Measurements from ENCODE around the gene LSM3. TPM values are rescaled to one million over a fixed set of nuclear protein-coding genes. Genes with fewer than 3 reads are reported as not detected.

The LSM3 gene
- total RNA-seq, 1 donor from 2014 or later, result 24.9 TPM

DNA sequence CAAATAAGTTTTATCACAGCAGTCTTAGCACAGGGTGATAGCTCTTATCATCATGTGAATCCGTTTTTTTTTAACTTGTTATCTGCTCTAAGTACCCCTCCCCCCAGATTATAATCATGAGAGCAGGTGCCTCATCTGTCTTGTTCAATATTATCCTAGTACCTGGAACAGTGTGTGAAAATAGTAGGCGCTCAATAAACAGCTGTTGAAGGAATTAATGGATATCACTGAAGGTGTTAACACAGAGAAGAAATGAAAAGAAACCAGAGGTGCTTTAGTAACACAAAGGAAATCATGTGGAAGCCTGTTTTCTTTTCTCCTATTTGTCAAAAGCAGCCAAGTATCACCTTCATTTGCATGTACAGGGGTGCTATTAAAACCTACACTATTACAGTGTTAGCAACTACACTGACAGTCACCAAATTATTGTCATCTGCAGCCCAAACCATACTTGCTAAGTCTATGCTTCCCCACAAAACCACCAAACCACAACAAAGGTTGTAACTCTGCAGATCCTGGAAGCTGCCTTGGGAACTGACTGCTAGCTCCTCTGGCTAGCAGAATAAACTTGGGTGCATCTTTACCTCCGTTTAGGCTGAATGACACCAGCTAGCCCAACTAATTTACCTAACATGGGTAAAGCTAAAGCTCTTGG lies 3.1 kb upstream of the LSM3 start:
- TF ChIP-seq, protein P1, sequence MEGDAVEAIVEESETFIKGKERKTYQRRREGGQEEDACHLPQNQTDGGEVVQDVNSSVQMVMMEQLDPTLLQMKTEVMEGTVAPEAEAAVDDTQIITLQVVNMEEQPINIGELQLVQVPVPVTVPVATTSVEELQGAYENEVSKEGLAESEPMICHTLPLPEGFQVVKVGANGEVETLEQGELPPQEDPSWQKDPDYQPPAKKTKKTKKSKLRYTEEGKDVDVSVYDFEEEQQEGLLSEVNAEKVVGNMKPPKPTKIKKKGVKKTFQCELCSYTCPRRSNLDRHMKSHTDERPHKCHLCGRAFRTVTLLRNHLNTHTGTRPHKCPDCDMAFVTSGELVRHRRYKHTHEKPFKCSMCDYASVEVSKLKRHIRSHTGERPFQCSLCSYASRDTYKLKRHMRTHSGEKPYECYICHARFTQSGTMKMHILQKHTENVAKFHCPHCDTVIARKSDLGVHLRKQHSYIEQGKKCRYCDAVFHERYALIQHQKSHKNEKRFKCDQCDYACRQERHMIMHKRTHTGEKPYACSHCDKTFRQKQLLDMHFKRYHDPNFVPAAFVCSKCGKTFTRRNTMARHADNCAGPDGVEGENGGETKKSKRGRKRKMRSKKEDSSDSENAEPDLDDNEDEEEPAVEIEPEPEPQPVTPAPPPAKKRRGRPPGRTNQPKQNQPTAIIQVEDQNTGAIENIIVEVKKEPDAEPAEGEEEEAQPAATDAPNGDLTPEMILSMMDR (conservative IDR thresholded peaks at IDR 0.05; ENCODE audit: low read depth, low read length), result no peak
- no peak for DNase-seq (ENCODE audit: low read depth)
- no peak overlapping the region for H3K4me3 ChIP-seq (ENCODE audit: low read depth, low read length)

DNA sequence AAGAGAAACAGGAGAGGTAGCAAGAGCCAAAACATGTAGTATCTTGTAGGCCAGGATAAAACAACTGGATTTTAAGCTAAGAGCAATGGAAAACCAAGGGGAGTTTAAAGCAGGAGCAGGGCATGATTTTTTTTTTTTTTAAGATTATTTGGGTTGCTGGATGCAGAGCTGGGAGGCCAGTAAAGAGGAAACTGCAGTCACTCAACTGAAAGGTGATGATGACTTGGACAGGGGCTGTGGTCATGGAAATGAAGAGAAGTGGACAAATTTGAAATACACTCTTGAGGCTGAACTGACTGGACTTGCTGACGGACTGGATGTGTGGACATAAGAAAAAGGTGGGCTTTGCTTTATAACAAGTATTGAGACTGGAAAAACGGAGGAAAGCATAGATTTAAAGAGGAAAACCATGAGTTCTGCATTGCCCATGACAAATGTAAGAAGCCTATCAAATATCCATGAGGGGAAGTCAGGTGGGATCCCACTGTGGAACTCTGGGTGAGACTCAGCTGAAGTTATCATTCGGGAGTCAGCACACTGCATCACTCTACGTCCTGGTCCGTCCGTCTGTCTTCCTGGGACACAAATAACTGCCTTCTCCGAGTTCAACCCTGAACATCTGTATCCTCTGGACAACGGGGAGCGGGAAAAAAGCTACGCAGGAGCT lies 904 bp upstream of the LSM3 start:
- TF ChIP-seq, protein P1 (conservative IDR thresholded peaks at IDR 0.05; ENCODE audit: low read depth, low read length), result no peak
- peak overlapping the region; percentile 96 for H3K4me3 ChIP-seq (ENCODE audit: low read depth, low read length)
- no peak for DNase-seq (ENCODE audit: low read depth)

DNA sequence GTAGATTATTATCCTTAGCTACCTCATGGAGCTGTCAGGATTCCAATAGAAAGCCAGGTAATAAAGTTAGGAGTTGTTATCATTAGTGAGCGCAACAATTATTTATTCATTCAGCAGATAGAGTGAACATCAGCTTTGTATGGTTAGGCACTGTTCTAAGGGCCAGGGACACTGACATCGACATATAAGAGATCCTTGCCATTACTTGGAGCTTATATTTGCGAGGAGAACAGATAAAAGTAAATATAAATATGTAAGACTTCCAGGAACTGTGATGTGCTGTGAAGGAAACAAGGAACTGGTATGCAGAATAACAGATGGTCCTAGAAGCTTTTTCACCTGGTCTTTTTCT lies 473 bp downstream of the LSM3 start:
- no peak for DNase-seq (ENCODE audit: low read depth)
- peak overlapping the region; percentile 96 for H3K4me3 ChIP-seq (ENCODE audit: low read depth, low read length)
- TF ChIP-seq, protein P1 (conservative IDR thresholded peaks at IDR 0.05; ENCODE audit: low read depth, low read length), result no peak

DNA sequence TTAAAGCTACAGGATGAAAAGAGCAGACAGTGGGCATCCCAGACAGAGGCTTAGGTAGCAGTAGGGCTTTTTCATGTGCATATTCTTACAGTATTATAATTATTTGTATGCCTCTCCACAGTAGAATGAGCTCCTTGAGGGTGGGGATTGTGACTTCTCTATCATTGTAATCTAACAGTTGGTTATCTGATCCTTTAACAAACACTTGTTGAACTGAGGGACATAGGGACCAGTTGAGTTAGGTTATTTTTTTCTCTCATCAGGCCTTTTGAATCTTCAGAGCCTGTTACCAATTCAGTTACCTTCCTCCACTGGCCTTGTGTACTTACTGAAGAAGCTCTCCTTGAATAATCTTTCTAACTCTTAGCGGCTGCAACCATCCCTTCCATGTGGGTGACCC lies 1.2 kb downstream of the LSM3 start:
- DNase-seq (ENCODE audit: low read depth), result no peak
- H3K4me3 ChIP-seq (ENCODE audit: low read depth, low read length), result peak overlapping the region; percentile 96
- TF ChIP-seq, protein P1 (conservative IDR thresholded peaks at IDR 0.05; ENCODE audit: low read depth, low read length), result no peak

DNA sequence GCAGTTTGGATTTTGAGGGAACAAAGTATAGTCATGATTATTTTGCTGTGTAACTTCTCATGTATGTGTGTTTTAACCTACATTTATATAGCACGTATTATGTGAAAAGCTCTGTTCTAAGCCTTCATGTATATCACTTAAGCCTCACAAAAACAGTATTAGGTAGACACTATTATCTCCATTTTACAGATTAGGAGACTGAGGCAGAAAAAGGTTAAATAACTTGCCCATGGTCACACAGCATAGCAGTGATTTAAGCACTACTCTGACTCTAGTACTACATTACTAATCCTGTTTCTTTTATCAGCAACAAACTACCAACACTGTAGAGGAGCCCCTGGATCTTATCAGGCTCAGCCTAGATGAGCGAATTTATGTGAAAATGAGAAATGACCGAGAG lies 2.6 kb downstream of the LSM3 start:
- DNase-seq (ENCODE audit: low read depth), result no peak
- TF ChIP-seq, protein P1 (conservative IDR thresholded peaks at IDR 0.05; ENCODE audit: low read depth, low read length), result no peak
- no peak overlapping the region for H3K4me3 ChIP-seq (ENCODE audit: low read depth, low read length)

DNA sequence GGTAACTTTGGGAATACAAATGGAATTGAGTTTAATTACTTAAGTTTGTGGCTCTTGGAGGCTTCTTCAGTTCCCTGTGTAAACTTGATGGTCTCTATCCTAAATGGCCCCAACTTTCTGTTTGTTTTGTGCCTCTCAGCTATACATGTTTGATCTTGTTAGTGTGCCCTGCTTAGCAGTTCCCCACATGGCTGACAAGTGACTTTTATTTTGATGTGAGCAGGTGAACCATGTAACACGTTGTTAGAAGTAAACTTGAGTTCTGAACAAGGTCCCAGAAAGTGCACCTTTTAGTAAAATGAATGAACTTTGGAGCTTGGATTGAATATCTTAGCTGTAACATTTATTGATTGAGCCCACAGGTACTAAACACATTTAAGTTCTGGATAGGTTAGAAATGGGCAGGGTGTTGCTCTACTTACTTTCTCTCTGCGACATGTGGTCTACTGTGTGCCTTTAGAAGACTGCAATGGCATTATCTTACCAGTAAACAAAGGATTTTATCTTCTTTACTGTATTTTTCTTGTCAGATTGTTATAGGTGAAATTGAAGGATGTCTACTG lies 4.5 kb downstream of the LSM3 start:
- TF ChIP-seq, protein P1 (conservative IDR thresholded peaks at IDR 0.05; ENCODE audit: low read depth, low read length), result no peak
- no peak overlapping the region for H3K4me3 ChIP-seq (ENCODE audit: low read depth, low read length)
- no peak for DNase-seq (ENCODE audit: low read depth)

Data from epithelial cell of proximal tubule (primary cell).